A673 (cell line): Measurements from ENCODE around the gene SYT9.

Experiments used
- CTCF ChIP-seq: fragments of 300-800, 200-600 bp; sonication (generic); conservative IDR thresholded peaks from 2 replicates; pipeline ENCODE4 v1.5.1; 2017; ENCODE audit warnings: low read depth, mild to moderate bottlenecking, antibody characterized with exemption, low read length, moderate library complexity, mixed read lengths
- EZH2 ChIP-seq: fragments of 200-600 bp; sonication (generic); IDR thresholded peaks from 2 replicates; pipeline ENCODE4 v1.6.1; 2017; ENCODE audit warnings: borderline replicate concordance, low read depth, mild to moderate bottlenecking, mixed read lengths, antibody characterized with exemption, low read length; ENCODE audit not compliant: poor library complexity, severe bottlenecking

- TF ChIP-seq CTCF (no peak), EZH2 (no peak)
Observed at GRCh38 chr11:7364660-7365059, 113.0 kb downstream of the SYT9 start.
